ENCODE measurements around the gene ANXA10.

DNA sequence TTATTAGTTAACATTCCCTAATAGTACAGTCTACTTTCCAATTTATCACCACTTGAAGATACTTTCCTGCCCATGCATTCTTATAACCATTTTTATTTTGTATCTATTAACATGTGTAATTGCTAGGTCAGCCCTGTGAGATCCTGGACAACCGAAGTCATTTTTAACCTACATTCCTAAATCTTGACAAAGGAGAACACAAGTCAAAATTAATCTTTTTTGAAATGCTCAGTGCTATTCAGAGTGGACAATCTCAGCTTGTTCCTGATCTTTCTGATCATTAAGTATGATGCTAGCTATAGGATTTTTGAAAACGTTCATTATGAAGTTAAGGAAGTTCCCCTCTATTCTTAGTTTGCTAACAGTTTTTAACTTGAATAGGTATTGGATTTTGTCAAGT, 37.5 kb downstream of the ANXA10 start:
- TF ChIP-seq REST (IDR thresholded peaks at IDR 0.05; ENCODE audit: unreplicated experiment) (no peak), EZH2 (IDR thresholded peaks at IDR 0.05; ENCODE audit: low read depth, unreplicated experiment) (no peak)
- TF ChIP-seq, protein P1, sequence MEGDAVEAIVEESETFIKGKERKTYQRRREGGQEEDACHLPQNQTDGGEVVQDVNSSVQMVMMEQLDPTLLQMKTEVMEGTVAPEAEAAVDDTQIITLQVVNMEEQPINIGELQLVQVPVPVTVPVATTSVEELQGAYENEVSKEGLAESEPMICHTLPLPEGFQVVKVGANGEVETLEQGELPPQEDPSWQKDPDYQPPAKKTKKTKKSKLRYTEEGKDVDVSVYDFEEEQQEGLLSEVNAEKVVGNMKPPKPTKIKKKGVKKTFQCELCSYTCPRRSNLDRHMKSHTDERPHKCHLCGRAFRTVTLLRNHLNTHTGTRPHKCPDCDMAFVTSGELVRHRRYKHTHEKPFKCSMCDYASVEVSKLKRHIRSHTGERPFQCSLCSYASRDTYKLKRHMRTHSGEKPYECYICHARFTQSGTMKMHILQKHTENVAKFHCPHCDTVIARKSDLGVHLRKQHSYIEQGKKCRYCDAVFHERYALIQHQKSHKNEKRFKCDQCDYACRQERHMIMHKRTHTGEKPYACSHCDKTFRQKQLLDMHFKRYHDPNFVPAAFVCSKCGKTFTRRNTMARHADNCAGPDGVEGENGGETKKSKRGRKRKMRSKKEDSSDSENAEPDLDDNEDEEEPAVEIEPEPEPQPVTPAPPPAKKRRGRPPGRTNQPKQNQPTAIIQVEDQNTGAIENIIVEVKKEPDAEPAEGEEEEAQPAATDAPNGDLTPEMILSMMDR (conservative IDR thresholded peaks at IDR 0.05; ENCODE audit: low read depth in 2 of 2), result no peak

All from GM23338 (cell line).